UCSD-AML1 (cell line): Measurements from ENCODE around the gene PNCK.
"Not testable (repeated sequence)": the region's sequence is repeated elsewhere in the genome, so short reads cannot be mapped to it uniquely, and the experiment has no call there.

Experiments
- DNase-seq: peaks from one replicate; lab custom pipeline; 2025; ENCODE audit not compliant: unreplicated experiment; lab: John Stamatoyannopoulos, UW

Gene PNCK

GRCh38 chrX:153699210-153699783 is 25.7 kb upstream of the PNCK start:
- DNase-seq, result not testable (repeated sequence)

- no peak for DNase-seq
Measured at GRCh38 chrX:153697924-153698865, 24.6 kb upstream of the PNCK start.

DNA sequence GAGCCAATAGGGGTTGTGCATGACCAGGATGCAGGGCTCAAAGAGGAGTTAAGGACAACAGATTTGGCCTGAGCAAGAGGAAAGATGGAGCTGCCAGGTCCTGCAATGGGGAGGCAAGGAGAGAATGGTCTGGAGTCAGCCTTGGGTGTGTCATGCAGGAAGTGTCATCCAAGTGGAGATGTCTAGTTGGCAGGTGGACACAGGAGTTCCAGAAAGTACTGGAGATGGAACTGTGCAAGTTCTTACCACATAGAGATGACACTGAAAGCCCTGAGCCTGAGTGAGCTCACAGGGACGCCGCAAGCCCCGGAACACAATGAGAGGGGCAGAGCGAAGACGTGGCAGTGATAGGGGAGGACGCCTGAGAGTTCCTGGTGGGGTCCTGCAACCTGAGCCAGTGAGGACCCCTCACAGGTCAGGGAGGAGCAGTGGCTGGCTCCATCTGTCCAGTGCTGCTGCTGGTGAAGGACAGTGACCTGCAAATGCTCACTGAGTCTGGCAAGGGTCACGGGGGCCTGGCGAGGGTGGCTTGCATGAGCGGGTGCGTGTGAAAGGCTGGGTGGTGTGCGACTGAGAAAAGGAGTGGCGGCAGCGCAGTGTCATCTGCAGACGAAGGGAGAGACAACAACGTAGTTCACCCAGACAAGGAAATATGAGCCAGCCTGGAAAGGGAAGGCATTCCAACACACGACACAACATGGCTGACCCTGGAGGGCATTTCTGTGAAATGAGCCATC is 23.5 kb upstream of the PNCK start:
- DNase-seq, result not testable (repeated sequence)

GRCh38 chrX:153696538-153696937 is 22.9 kb upstream of the PNCK start:
- DNase-seq, result not testable (repeated sequence)

- DNase-seq, result no peak
Measured at GRCh38 chrX:153696100-153696499, 22.5 kb upstream of the PNCK start.

DNA sequence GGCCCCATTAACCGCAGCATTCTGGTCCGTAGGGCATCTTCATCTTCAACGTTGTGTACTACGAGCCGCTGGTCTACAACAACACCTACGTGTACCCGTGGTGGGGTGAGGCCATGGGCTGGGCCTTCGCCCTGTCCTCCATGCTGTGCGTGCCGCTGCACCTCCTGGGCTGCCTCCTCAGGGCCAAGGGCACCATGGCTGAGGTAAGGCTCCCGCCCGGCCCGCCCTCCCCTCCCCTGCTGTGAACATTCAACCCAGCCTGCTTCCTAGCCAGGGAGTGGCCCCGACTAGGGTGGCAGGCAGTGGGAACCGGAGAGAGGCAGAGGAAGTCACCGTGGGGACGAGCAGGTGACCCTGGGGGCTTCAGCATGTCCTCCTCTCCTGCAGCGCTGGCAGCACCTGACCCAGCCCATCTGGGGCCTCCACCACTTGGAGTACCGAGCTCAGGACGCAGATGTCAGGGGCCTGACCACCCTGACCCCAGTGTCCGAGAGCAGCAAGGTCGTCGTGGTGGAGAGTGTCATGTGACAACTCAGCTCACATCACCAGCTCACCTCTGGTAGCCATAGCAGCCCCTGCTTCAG is 21.2 kb upstream of the PNCK start:
- DNase-seq, result no peak

DNA sequence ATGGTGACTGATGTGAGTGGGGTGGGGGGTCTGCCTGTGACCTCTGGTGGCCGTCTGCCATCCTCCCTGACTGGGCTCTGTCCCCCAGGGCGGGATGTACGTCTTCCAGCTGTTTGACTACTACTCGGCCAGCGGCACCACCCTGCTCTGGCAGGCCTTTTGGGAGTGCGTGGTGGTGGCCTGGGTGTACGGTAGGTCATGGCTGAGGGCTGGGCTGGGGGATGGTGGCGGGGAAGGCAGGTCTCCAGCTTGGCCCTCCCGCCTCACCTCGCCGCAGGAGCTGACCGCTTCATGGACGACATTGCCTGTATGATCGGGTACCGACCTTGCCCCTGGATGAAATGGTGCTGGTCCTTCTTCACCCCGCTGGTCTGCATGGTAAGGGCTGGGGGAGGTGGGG is 20.6 kb upstream of the PNCK start:
- not testable (repeated sequence) for DNase-seq

- DNase-seq, result no peak
Measured at GRCh38 chrX:153693216-153694086, 19.8 kb upstream of the PNCK start.

DNA sequence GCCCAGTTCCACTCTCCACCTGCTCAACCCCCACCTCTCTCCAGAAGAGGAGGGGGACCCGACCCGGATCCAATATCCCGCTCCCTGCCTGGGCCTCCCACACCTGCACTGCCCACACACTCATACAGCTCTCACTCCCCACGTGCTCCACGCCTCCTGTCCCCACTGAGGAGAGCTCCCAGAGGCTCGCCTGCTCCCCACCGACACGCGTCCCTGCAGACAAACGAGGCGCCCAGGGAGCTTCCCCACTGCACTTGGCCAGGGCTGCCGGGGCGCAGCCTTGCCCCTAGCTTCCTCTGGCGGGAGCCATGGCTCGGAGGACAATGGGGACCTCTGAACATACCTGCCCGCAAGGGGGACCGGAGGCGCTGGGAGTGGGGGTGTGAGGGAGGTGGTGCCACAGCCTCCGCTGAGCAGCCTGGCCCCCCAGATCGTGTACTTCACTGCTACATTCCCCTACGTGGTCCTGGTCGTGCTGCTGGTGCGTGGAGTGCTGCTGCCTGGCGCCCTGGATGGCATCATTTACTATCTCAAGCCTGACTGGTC is 19.1 kb upstream of the PNCK start:
- DNase-seq, result no peak

GRCh38 chrX:153692003-153692402 is 18.4 kb upstream of the PNCK start:
- DNase-seq, result no peak

GRCh38 chrX:153691032-153691827 is 17.6 kb upstream of the PNCK start:
- not testable (repeated sequence) for DNase-seq

- DNase-seq, result no peak
Measured at GRCh38 chrX:153690466-153690865, 16.9 kb upstream of the PNCK start.

GRCh38 chrX:153689654-153690465 is 16.2 kb upstream of the PNCK start:
- no peak for DNase-seq

DNA sequence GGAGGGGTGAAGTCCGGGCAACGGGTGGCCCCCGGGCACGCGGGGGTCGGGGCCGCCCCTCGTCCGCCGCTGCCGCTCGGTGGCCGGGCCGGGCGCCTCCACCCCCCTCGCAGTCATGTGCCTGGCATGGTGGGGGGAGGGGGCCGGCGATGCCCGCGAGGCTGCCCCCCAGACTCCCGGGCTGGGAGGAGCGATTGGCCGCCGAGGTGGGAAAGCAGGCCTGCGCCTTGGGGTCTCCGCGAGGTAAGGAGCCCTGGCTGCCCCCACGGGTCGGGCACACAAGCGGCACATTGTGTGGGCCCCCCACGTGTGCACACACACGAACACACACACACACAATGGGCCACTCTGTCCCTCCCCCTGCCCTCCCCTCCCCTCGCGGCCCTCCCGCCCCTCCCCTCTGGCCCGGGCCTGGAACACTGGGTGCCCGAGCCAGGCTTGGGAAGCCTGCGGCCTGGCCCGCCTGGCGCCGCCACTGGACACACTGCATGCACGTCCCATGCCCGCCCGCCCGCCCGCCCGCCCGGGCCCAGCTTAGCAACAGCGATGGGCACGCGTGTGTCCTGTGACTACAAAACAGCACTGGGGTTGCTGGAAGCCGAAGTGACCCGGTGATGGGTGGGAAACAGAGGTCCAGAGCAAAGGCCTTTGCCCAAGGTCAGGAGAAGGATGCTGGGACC is 15.4 kb upstream of the PNCK start:
- DNase-seq, result no peak

- DNase-seq, result no peak
Measured at GRCh38 chrX:153688506-153688905, 14.9 kb upstream of the PNCK start.

GRCh38 chrX:153688071-153688470 is 14.5 kb upstream of the PNCK start:
- DNase-seq, result no peak

GRCh38 chrX:153687121-153688039 is 13.8 kb upstream of the PNCK start, which contains the start of gene SLC6A8:
TSS of gene SLC6A8 (plus strand) at chrX:153687926. CDS start at chrX:153688575, 649 bp downstream.
- peak; percentile 25 for DNase-seq
